ENCODE measurements around the gene TRAPPC10. TPM values are rescaled to one million over a fixed set of nuclear protein-coding genes. Genes with fewer than 3 reads are reported as not detected.

TRAPPC10 gene
- total and polyA plus RNA-seq, 7 donors: 8.4 to 27.3 (median 19.6) TPM

- intact Hi-C loops (cut with DNase I): loop anchor here (10.0 kb wide), 1 partner anchor 437 kb away; the partner anchor contains the start of gene LRRC3
- DNase-seq: no peak
- H3K27ac ChIP-seq: no peak overlapping the region
- peaks cover 0 to 53% (median 36%) of the 10 kb centered on the region in 4 donors for H3K4me1 ChIP-seq
- H3K27me3 ChIP-seq: no peaks in the 10 kb centered on the region
- H3K36me3 ChIP-seq: no peaks in the 10 kb centered on the region
- 88 to 92% methylated on average over 9 of the region's 9 CpGs for WGBS, 2 donors
- no peak overlapping the region for H3K4me3 ChIP-seq
- H3K9me3 ChIP-seq: no peaks in the 10 kb centered on the region
- TF ChIP-seq CTCF (IDR thresholded peaks at IDR 0.05): no peak
These were observed 5.5 kb downstream of the TRAPPC10 start for GRCh38 chr21:44017601-44018000.

GRCh38 chr21:44018127-44018526, 6.0 kb downstream of the TRAPPC10 start:
- no peak for TF ChIP-seq POLR2A (IDR thresholded peaks at IDR 0.05)
- no peak for TF ChIP-seq CTCF (IDR thresholded peaks at IDR 0.05)
- TF ChIP-seq POLR2AphosphoS5 (IDR thresholded peaks at IDR 0.05): no peak
- no peak for TF ChIP-seq EP300 (IDR thresholded peaks at IDR 0.05)
- Histone ChIP-seq H3K4me1 (peaks cover 0 to 51% (median 33%) of the 10 kb centered on the region in 4 donors), H3K27me3 (no peaks in the 10 kb centered on the region), H3K36me3 (no peaks in the 10 kb centered on the region), H3K9me3 (no peaks in the 10 kb centered on the region), H3K27ac (no peak overlapping the region), H3K4me3 (no peak overlapping the region)
- intact Hi-C loops (cut with DNase I): loop anchor here (10.0 kb wide), 1 partner anchor 437 kb away; the partner anchor contains the start of gene LRRC3
- WGBS, 2 donors: 95 to 96% methylated on average over 5 of the region's 5 CpGs
- DNase-seq: no peak

GRCh38 chr21:44018813-44019567, 6.9 kb downstream of the TRAPPC10 start:
- Histone ChIP-seq H3K4me3 (no peak overlapping the region), H3K27ac (no peak overlapping the region), H3K27me3 (no peaks in the 10 kb centered on the region), H3K9me3 (no peaks in the 10 kb centered on the region), H3K36me3 (no peaks in the 10 kb centered on the region), H3K4me1 (peaks cover 0 to 42% (median 24%) of the 10 kb centered on the region in 4 donors)
- no peak for DNase-seq
- TF ChIP-seq POLR2AphosphoS5 (IDR thresholded peaks at IDR 0.05) (no peak), POLR2A (IDR thresholded peaks at IDR 0.05) (no peak), CTCF (IDR thresholded peaks at IDR 0.05) (no peak), EP300 (IDR thresholded peaks at IDR 0.05) (no peak)
- intact Hi-C loops (cut with DNase I): loop anchor here (10.0 kb wide), 1 partner anchor 436 kb away; the partner anchor contains the start of gene LRRC3
- 74 to 86% methylated on average over 10 of the region's 10 CpGs for WGBS, 2 donors

GRCh38 chr21:44019568-44019958, 7.5 kb downstream of the TRAPPC10 start:
- no peak for DNase-seq
- Histone ChIP-seq H3K27ac (no peak overlapping the region), H3K4me1 (peaks cover 0 to 38% (median 22%) of the 10 kb centered on the region in 4 donors), H3K4me3 (no peak overlapping the region), H3K36me3 (no peaks in the 10 kb centered on the region), H3K27me3 (no peaks in the 10 kb centered on the region), H3K9me3 (no peaks in the 10 kb centered on the region)
- TF ChIP-seq POLR2A (IDR thresholded peaks at IDR 0.05) (no peak), EP300 (IDR thresholded peaks at IDR 0.05) (no peak), CTCF (IDR thresholded peaks at IDR 0.05) (no peak), POLR2AphosphoS5 (IDR thresholded peaks at IDR 0.05) (no peak)
- 94 to 95% methylated on average over 8 of the region's 8 CpGs for WGBS, 2 donors
- intact Hi-C loops (cut with DNase I): loop anchor here (10.0 kb wide), 1 partner anchor 435 kb away; the partner anchor contains the start of gene LRRC3
